HepG2 (cell line): ENCODE results near the gene SLC22A31. TPM values are rescaled to one million over a fixed set of nuclear protein-coding genes. Genes with fewer than 3 reads are reported as not detected.
A peak's percentile ranks its signal among the peaks of the same experiment; 100 is the strongest.

Experiments used
- ARNT2 ChIP-seq: sonication (generic); formaldehyde crosslinking; IDR thresholded peaks from 2 replicates; pipeline ENCODE4 v1.8.0; 2022; ENCODE audit warnings: mild to moderate bottlenecking, low read depth, missing genetic modification reagents, moderate library complexity
- CENPT ChIP-seq: sonication (generic); formaldehyde crosslinking; IDR thresholded peaks from 2 replicates; pipeline ENCODE4 v1.8.0; 2022; ENCODE audit warnings: low read depth, mild to moderate bottlenecking, moderate library complexity, missing genetic modification reagents
- FOXK2 ChIP-seq: fragments of 450-650 bp; IDR thresholded peaks from 2 replicates; pipeline ENCODE4 v1.6.1; 2016
- HOXD1 ChIP-seq: sonication (generic); formaldehyde crosslinking; IDR thresholded peaks from 2 replicates; pipeline ENCODE4 v1.5.0; 2020; ENCODE audit warnings: missing genetic modification reagents
- KDM1A ChIP-seq: IDR thresholded peaks from 2 replicates; pipeline ENCODE4 v1.6.1; 2016; ENCODE audit warnings: missing compliant biosample characterization
- LCORL ChIP-seq, 2 experiments: fragments of 450-650 bp in 1 of 2; sonication (generic) in 1 of 2; formaldehyde crosslinking in 1 of 2; IDR thresholded peaks; 2 replicates each; pipeline versions ENCODE4 v1.5.0 to v1.6.1; 2017 to 2020; ENCODE audit warnings: antibody characterized with exemption in 1 of 2, missing genetic modification reagents in 1 of 2
- MAFK ChIP-seq, 2 experiments: IDR thresholded peaks in 1 of 2; conservative IDR thresholded peaks in 1 of 2; 2 replicates each; pipeline ENCODE4 v1.6.1; 2011; ENCODE audit warnings: improper control_type of control experiment in 2 of 2, low read length in 2 of 2
- MATR3 ChIP-seq: sonication (generic); formaldehyde crosslinking; IDR thresholded peaks from 2 replicates; pipeline ENCODE4 v1.4.0; 2020; ENCODE audit warnings: missing genetic modification reagents
- RFX5 ChIP-seq: IDR thresholded peaks from 2 replicates; pipeline ENCODE4 v1.6.1; 2011; ENCODE audit warnings: low read depth, low read length, improper control_type of control experiment
- ZC3H4 ChIP-seq: sonication (generic); formaldehyde crosslinking; IDR thresholded peaks from 2 replicates; pipeline ENCODE4 v1.4.0; 2020; ENCODE audit warnings: missing genetic modification reagents, borderline replicate concordance
- ZFP1 ChIP-seq: IDR thresholded peaks from 2 replicates; pipeline ENCODE4 v1.6.1; 2016
- ZMYM2 ChIP-seq: sonication (generic); formaldehyde crosslinking; IDR thresholded peaks from 2 replicates; pipeline ENCODE4 v1.8.0; 2022; ENCODE audit warnings: mild to moderate bottlenecking, missing genetic modification reagents
- ZNF331 ChIP-seq: sonication (generic); formaldehyde crosslinking; IDR thresholded peaks from 2 replicates; pipeline ENCODE4 v1.4.0; 2020; ENCODE audit warnings: missing genetic modification reagents
- ZNF660 ChIP-seq: sonication (generic); formaldehyde crosslinking; IDR thresholded peaks from 2 replicates; pipeline ENCODE4 v1.5.1; 2020; ENCODE audit warnings: mild to moderate bottlenecking, low read depth, missing genetic modification reagents, borderline replicate concordance
- ZSCAN22 ChIP-seq: sonication (generic); formaldehyde crosslinking; IDR thresholded peaks from 2 replicates; pipeline ENCODE4 v1.4.0; 2020; ENCODE audit warnings: mild to moderate bottlenecking, missing genetic modification reagents
- polyA plus RNA-seq, 8 experiments: library from polyadenylated mRNA; depleted of rRNA in 3 of 8; stranded (reverse) in 7 of 8; unstranded in 1 of 8; fragments of >200 nt; fragmentation: Illumina TruSeq in 4 of 8; extraction: Trizol in 4 of 8; gene quantifications; 2 replicates each; pipeline versions ENCODE4 v1.2.1 to v1.2.3, GENCODE V29; 2011 to 2016; ENCODE audit warnings: low read depth in 4 of 8, missing spikeins in 1 of 8, mixed read lengths in 1 of 8; ENCODE audit not compliant: insufficient read depth in 1 of 8
- total RNA-seq, 5 experiments: library from RNA; depleted of rRNA; stranded (reverse); fragments of >200 nt; fragmentation: Illumina TruSeq; extraction: Trizol; gene quantifications; 2 replicates each; pipeline ENCODE4 v1.2.3, GENCODE V29; 2016; ENCODE audit warnings: low read depth in 1 of 5
- TF ChIP-seq, protein P1 (sequence below): sonication (generic); formaldehyde crosslinking; IDR thresholded peaks from 2 replicates; pipeline ENCODE4 v1.5.0; 2020; ENCODE audit warnings: missing genetic modification reagents
- TF ChIP-seq, protein P2 (sequence below): sonication (generic); formaldehyde crosslinking; IDR thresholded peaks from 2 replicates; pipeline ENCODE4 v1.4.0; 2020; ENCODE audit warnings: missing genetic modification reagents
- TF ChIP-seq, protein P3 (sequence below): sonication (generic); formaldehyde crosslinking; IDR thresholded peaks from 2 replicates; pipeline ENCODE4 v1.5.0; 2020; ENCODE audit warnings: mild to moderate bottlenecking, missing genetic modification reagents
- TF ChIP-seq, protein P4 (sequence below): sonication (generic); formaldehyde crosslinking; IDR thresholded peaks from 2 replicates; pipeline ENCODE4 v1.4.0; 2020; ENCODE audit warnings: missing genetic modification reagents
- TF ChIP-seq, protein P5 (sequence below): sonication (generic); formaldehyde crosslinking; IDR thresholded peaks from 2 replicates; pipeline ENCODE4 v1.9.0; 2022; ENCODE audit warnings: low read depth, missing genetic modification reagents
- TF ChIP-seq, protein P6 (sequence below): sonication (generic); formaldehyde crosslinking; IDR thresholded peaks from 2 replicates; pipeline ENCODE4 v1.4.0; 2020; ENCODE audit warnings: missing genetic modification reagents

The SLC22A31 gene
- total and polyA plus RNA-seq, 2 of the 13 experiments (the other 11 are each of a cell fraction or from before 2014, with no cell fraction given): 67.3 to 83.3 TPM

DNA sequence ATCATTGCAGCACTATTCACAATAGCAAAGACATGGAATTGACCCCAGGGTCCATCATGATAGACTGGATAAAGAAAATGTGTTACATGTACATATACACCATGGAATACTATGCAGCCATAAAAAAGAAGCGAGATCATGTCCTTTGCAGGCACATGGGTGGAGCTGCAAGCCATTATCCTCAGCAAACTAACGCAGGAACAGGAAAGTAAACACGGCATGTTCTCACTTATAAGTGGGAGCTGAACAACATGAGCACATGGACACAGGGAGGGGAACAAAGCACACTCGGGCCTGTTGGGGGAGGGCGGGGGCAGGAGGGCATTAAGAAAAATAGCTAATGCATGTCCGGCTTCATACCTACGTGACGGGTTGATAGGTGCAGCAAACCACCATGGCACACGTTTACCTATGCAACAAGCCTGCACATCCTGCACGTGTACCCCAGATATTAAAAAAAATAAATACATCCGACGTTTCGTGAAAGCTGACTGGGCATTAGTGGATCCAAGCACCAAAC is 46.1 kb upstream of the SLC22A31 start (continued):
- TF ChIP-seq, protein P1, sequence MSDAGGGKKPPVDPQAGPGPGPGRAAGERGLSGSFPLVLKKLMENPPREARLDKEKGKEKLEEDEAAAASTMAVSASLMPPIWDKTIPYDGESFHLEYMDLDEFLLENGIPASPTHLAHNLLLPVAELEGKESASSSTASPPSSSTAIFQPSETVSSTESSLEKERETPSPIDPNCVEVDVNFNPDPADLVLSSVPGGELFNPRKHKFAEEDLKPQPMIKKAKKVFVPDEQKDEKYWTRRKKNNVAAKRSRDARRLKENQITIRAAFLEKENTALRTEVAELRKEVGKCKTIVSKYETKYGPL: no peak
- TF ChIP-seq HOXD1 (CRISPR knock-in tag) (peak; percentile 27; the same call in 1 of the 2 replicates), CENPT (no peak), ZNF660 (CRISPR knock-in tag) (no peak), LCORL (IDR thresholded peaks at IDR 0.05) (no peak), LCORL (CRISPR knock-in tag; IDR thresholded peaks at IDR 0.05) (no peak), FOXK2 (peak; percentile 85), ZFP1 (CRISPR knock-in tag) (0 out of 2 replicates have a peak, but pooled peaks have one; percentile 11), ZNF331 (CRISPR knock-in tag) (no peak), KDM1A (peak; percentile 78; the same call in 1 of the 2 replicates), ZMYM2 (CRISPR knock-in tag) (peak; percentile 80; the same call in 1 of the 2 replicates), ZSCAN22 (CRISPR knock-in tag) (no peak), MATR3 (CRISPR knock-in tag) (no peak), MAFK (conservative IDR thresholded peaks at IDR 0.05 in 1 of 2, IDR thresholded peaks at IDR 0.05 in 1 of 2; ENCODE audit: low read length in 2 of 2) (peak; percentile 64 to 78), ARNT2 (CRISPR knock-in tag) (no peak), ZC3H4 (CRISPR knock-in tag) (0 out of 2 replicates have a peak, but pooled peaks have one; percentile 8), RFX5 (no peak)
- TF ChIP-seq, protein P2, sequence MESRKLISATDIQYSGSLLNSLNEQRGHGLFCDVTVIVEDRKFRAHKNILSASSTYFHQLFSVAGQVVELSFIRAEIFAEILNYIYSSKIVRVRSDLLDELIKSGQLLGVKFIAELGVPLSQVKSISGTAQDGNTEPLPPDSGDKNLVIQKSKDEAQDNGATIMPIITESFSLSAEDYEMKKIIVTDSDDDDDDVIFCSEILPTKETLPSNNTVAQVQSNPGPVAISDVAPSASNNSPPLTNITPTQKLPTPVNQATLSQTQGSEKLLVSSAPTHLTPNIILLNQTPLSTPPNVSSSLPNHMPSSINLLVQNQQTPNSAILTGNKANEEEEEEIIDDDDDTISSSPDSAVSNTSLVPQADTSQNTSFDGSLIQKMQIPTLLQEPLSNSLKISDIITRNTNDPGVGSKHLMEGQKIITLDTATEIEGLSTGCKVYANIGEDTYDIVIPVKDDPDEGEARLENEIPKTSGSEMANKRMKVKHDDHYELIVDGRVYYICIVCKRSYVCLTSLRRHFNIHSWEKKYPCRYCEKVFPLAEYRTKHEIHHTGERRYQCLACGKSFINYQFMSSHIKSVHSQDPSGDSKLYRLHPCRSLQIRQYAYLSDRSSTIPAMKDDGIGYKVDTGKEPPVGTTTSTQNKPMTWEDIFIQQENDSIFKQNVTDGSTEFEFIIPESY (CRISPR knock-in tag): peak; percentile 43; the same call in 1 of the 2 replicates
- TF ChIP-seq, protein P3, sequence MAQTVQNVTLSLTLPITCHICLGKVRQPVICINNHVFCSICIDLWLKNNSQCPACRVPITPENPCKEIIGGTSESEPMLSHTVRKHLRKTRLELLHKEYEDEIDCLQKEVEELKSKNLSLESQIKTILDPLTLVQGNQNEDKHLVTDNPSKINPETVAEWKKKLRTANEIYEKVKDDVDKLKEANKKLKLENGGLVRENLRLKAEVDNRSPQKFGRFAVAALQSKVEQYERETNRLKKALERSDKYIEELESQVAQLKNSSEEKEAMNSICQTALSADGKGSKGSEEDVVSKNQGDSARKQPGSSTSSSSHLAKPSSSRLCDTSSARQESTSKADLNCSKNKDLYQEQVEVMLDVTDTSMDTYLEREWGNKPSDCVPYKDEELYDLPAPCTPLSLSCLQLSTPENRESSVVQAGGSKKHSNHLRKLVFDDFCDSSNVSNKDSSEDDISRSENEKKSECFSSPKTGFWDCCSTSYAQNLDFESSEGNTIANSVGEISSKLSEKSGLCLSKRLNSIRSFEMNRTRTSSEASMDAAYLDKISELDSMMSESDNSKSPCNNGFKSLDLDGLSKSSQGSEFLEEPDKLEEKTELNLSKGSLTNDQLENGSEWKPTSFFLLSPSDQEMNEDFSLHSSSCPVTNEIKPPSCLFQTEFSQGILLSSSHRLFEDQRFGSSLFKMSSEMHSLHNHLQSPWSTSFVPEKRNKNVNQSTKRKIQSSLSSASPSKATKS (CRISPR knock-in tag): no peak
- TF ChIP-seq, protein P4, sequence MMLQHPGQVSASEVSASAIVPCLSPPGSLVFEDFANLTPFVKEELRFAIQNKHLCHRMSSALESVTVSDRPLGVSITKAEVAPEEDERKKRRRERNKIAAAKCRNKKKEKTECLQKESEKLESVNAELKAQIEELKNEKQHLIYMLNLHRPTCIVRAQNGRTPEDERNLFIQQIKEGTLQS (CRISPR knock-in tag): no peak
- TF ChIP-seq, protein P5, sequence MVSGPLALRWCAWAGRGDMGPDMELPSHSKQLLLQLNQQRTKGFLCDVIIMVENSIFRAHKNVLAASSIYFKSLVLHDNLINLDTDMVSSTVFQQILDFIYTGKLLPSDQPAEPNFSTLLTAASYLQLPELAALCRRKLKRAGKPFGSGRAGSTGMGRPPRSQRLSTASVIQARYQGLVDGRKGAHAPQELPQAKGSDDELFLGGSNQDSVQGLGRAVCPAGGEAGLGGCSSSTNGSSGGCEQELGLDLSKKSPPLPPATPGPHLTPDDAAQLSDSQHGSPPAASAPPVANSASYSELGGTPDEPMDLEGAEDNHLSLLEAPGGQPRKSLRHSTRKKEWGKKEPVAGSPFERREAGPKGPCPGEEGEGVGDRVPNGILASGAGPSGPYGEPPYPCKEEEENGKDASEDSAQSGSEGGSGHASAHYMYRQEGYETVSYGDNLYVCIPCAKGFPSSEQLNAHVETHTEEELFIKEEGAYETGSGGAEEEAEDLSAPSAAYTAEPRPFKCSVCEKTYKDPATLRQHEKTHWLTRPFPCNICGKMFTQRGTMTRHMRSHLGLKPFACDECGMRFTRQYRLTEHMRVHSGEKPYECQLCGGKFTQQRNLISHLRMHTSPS (CRISPR knock-in tag): no peak
- TF ChIP-seq, protein P6, sequence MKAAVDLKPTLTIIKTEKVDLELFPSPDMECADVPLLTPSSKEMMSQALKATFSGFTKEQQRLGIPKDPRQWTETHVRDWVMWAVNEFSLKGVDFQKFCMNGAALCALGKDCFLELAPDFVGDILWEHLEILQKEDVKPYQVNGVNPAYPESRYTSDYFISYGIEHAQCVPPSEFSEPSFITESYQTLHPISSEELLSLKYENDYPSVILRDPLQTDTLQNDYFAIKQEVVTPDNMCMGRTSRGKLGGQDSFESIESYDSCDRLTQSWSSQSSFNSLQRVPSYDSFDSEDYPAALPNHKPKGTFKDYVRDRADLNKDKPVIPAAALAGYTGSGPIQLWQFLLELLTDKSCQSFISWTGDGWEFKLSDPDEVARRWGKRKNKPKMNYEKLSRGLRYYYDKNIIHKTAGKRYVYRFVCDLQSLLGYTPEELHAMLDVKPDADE (CRISPR knock-in tag): 0 out of 2 replicates have a peak, but pooled peaks have one; percentile 30
